ENCODE data around the gene GAREM2.

DNA sequence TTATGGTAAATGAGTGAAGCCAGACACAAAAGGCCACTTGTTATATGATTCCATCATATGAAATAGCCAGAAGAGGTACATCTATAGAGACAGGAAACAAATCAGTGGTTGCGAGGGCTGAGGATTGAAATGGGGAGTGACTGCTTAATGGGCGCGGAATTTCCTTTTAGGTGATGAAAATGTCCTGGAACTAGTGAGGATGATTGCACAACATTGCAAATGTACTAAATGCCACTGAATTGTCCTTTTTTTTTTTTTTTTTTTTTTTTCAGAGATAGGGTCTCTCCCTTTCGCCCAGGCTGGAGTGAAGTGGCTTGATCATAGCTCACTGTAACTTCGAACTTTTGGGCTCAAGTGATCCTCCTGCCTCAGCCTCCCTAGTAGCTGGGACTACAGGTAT lies 15.3 kb upstream of the GAREM2 start:
- no peak for TF ChIP-seq CTBP1 (IDR thresholded peaks at IDR 0.05; ENCODE audit: borderline replicate concordance)
- TF ChIP-seq SUZ12 (IDR thresholded peaks at IDR 0.05): no peak
- TF ChIP-seq FOXA1 (IDR thresholded peaks at IDR 0.05): no peak
- no peak for TF ChIP-seq ELF4 (IDR thresholded peaks at IDR 0.05)
- TF ChIP-seq TARDBP (IDR thresholded peaks at IDR 0.05): no peak
- no peak for TF ChIP-seq LEF1 (IDR thresholded peaks at IDR 0.05; ENCODE audit: borderline replicate concordance)
- no peak for TF ChIP-seq BHLHE40 (IDR thresholded peaks at IDR 0.05; ENCODE audit: borderline replicate concordance)
- TF ChIP-seq, protein P1, sequence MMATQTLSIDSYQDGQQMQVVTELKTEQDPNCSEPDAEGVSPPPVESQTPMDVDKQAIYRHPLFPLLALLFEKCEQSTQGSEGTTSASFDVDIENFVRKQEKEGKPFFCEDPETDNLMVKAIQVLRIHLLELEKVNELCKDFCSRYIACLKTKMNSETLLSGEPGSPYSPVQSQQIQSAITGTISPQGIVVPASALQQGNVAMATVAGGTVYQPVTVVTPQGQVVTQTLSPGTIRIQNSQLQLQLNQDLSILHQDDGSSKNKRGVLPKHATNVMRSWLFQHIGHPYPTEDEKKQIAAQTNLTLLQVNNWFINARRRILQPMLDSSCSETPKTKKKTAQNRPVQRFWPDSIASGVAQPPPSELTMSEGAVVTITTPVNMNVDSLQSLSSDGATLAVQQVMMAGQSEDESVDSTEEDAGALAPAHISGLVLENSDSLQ (IDR thresholded peaks at IDR 0.05): no peak
- TF ChIP-seq FOXM1 (IDR thresholded peaks at IDR 0.05; ENCODE audit: borderline replicate concordance): no peak
- no peak for TF ChIP-seq NFRKB (IDR thresholded peaks at IDR 0.05)
